ENCODE results near the gene MID2. TPM values are rescaled to one million over a fixed set of nuclear protein-coding genes. Genes with fewer than 3 reads are reported as not detected.

The MID2 gene
- total RNA-seq, 2 donors from 2014 or later: 4.8 to 10.8 TPM

- Histone ChIP-seq H3K27me3 (no peaks in the 10 kb centered on the region), H3K4me3 (no peak overlapping the region), H3K4me1 (no peaks in the 10 kb centered on the region), H3K36me3 (no peaks in the 10 kb centered on the region), H3K9me3 (peaks cover 0 to 6% of the 10 kb centered on the region in 2 donors), H3K27ac (no peak overlapping the region)
- no peak for DNase-seq (ENCODE audit: low spot score)
- TF ChIP-seq, protein P1, sequence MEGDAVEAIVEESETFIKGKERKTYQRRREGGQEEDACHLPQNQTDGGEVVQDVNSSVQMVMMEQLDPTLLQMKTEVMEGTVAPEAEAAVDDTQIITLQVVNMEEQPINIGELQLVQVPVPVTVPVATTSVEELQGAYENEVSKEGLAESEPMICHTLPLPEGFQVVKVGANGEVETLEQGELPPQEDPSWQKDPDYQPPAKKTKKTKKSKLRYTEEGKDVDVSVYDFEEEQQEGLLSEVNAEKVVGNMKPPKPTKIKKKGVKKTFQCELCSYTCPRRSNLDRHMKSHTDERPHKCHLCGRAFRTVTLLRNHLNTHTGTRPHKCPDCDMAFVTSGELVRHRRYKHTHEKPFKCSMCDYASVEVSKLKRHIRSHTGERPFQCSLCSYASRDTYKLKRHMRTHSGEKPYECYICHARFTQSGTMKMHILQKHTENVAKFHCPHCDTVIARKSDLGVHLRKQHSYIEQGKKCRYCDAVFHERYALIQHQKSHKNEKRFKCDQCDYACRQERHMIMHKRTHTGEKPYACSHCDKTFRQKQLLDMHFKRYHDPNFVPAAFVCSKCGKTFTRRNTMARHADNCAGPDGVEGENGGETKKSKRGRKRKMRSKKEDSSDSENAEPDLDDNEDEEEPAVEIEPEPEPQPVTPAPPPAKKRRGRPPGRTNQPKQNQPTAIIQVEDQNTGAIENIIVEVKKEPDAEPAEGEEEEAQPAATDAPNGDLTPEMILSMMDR (IDR thresholded peaks at IDR 0.05): no peak
These were observed 77.1 kb downstream of the MID2 start for GRCh38 chrX:107902721-107903120.

- no peaks in the 10 kb centered on the region for H3K36me3 ChIP-seq
- H3K4me3 ChIP-seq: no peak overlapping the region
- TF ChIP-seq, protein P1 (IDR thresholded peaks at IDR 0.05): no peak
- no peaks in the 10 kb centered on the region for H3K4me1 ChIP-seq
- H3K9me3 ChIP-seq: no peaks in the 10 kb centered on the region
- no peak for DNase-seq (ENCODE audit: low spot score)
- H3K27ac ChIP-seq: no peak overlapping the region
- H3K27me3 ChIP-seq: no peaks in the 10 kb centered on the region
These were observed 79.7 kb downstream of the MID2 start for GRCh38 chrX:107905366-107905765.

GRCh38 chrX:107924136-107924746 lies 98.6 kb downstream of the MID2 start:
- TF ChIP-seq, protein P1 (IDR thresholded peaks at IDR 0.05): no peak
- Histone ChIP-seq H3K36me3 (no peaks in the 10 kb centered on the region), H3K27me3 (no peaks in the 10 kb centered on the region), H3K4me1 (no peaks in the 10 kb centered on the region), H3K9me3 (no peaks in the 10 kb centered on the region), H3K4me3 (no peak overlapping the region), H3K27ac (no peak overlapping the region)
- DNase-seq (ENCODE audit: low spot score): no peak

- no peaks in the 10 kb centered on the region for H3K9me3 ChIP-seq
- H3K4me3 ChIP-seq: no peak overlapping the region
- no peak overlapping the region for H3K27ac ChIP-seq
- no peaks in the 10 kb centered on the region for H3K36me3 ChIP-seq
- H3K27me3 ChIP-seq: no peaks in the 10 kb centered on the region
- TF ChIP-seq, protein P1 (IDR thresholded peaks at IDR 0.05): no peak
- no peaks in the 10 kb centered on the region for H3K4me1 ChIP-seq
- no peak for DNase-seq (ENCODE audit: low spot score)
These were observed 108.6 kb downstream of the MID2 start for GRCh38 chrX:107934262-107934661.

- Histone ChIP-seq H3K4me3 (no peak overlapping the region), H3K27me3 (no peaks in the 10 kb centered on the region), H3K36me3 (no peaks in the 10 kb centered on the region), H3K4me1 (no peaks in the 10 kb centered on the region), H3K9me3 (no peaks in the 10 kb centered on the region), H3K27ac (no peak overlapping the region)
- TF ChIP-seq, protein P1 (IDR thresholded peaks at IDR 0.05): no peak
- no peak for DNase-seq (ENCODE audit: low spot score)
These were observed 109.5 kb downstream of the MID2 start for GRCh38 chrX:107935200-107935599.
